HCT116 (cell line): ENCODE data around the gene MTIF3. TPM values are rescaled to one million over a fixed set of nuclear protein-coding genes. Genes with fewer than 3 reads are reported as not detected.

Experiments
- ATAC-seq: fragments of 200-7000 bp; cut with Tn5 transposase; 2 replicates; pipeline ENCODE4 v1.9.1; 2020; ENCODE audit warnings: mild to moderate bottlenecking, moderate library complexity
- BruUV-seq: library from RNA; stranded (reverse); fragments of 400-500 nt; replicated peaks from 2 replicates; lab custom pipeline; 2021; lab: Mats Ljungman, UMichigan
- CTCF ChIA-PET: fragments of 300-600 bp; sonication (Branson Sonifier 250); formaldehyde crosslinking; loops from one replicate; lab custom pipeline; 2021; ENCODE audit warnings: antibody characterized with exemption; lab: Charles Lee
- POLR2A ChIA-PET: fragments of 300-600, 350-600 bp; sonication (Branson Sonifier 250); formaldehyde crosslinking; loops from one replicate; lab custom pipeline; 2021; ENCODE audit warnings: antibody characterized with exemption; lab: Charles Lee
- RAD21 ChIA-PET, 2 experiments: fragments of 300-600 bp; sonication (Branson Sonifier 250); formaldehyde crosslinking; loops; one replicate each; lab custom pipeline; 2023; ENCODE audit warnings: low total read pairs in 2 of 2; ENCODE audit not compliant: uncharacterized antibody in 2 of 2, unreplicated experiment in 2 of 2, low non-redundant PET in 1 of 2; lab: Charles Lee
- DNase-seq: peaks from one replicate; pipeline ENCODE4 v3.0.0-alpha.2; 2010; ENCODE audit warnings: low read depth, low spot score
- H2AFZ ChIP-seq: fragments of 200-600 bp; shearing (Covaris generic), sonication (generic); 2 replicates; pipeline ENCODE4 v1.6.1; 2017; ENCODE audit warnings: low read depth, mixed run types, mixed read lengths, antibody characterized with exemption, low read length; ENCODE audit not compliant: poor library complexity, severe bottlenecking
- H3K27ac ChIP-seq: 2 replicates; pipeline ENCODE4 v1.5.1; 2012; ENCODE audit warnings: low read depth, low read length
- H3K27me3 ChIP-seq: fragments of 200-600 bp; sonication (generic); 2 replicates; pipeline ENCODE4 v1.6.1; 2016; ENCODE audit warnings: mixed run types, low read length, mixed read lengths; ENCODE audit not compliant: insufficient read depth
- H3K36me3 ChIP-seq, 2 experiments: fragments of 200-500 bp in 1 of 2; fragments of 200-600 bp in 1 of 2; sonication (Bioruptor generic) in 1 of 2; sonication (generic) in 1 of 2; 2 replicates each; pipeline versions ENCODE4 v1.5.1 to v1.6.1; 2014 to 2016; ENCODE audit warnings: low read length in 2 of 2, inconsistent platforms in 1 of 2, mixed read lengths in 1 of 2, mixed run types in 1 of 2; ENCODE audit not compliant: insufficient read depth in 2 of 2, control insufficient read depth in 1 of 2
- H3K4me1 ChIP-seq, 2 experiments: fragments of 200-600 bp in 1 of 2; sonication (generic) in 1 of 2; 2 replicates each; pipeline versions ENCODE4 v1.5.1 to v1.6.1; 2012 to 2017; ENCODE audit warnings: low read length in 2 of 2, inconsistent platforms in 1 of 2, mild to moderate bottlenecking in 1 of 2, mixed read lengths in 1 of 2, mixed run types in 1 of 2, moderate library complexity in 1 of 2; ENCODE audit not compliant: insufficient read depth in 2 of 2, control insufficient read depth in 1 of 2
- H3K4me2 ChIP-seq: fragments of 200-600 bp; sonication (generic); 2 replicates; pipeline ENCODE4 v1.6.1; 2017; ENCODE audit warnings: mixed run types, low read length, mixed read lengths
- H3K4me3 ChIP-seq, 2 experiments: fragments of 200-600 bp in 1 of 2; sonication (generic) in 1 of 2; replicated peaks in 1 of 2; 2 replicates each; pipeline ENCODE4 v1.5.1; 2011 to 2016; ENCODE audit warnings: low read length in 2 of 2, control low read depth in 1 of 2, low read depth in 1 of 2, mild to moderate bottlenecking in 1 of 2, mixed read lengths in 1 of 2, mixed run types in 1 of 2
- H3K79me2 ChIP-seq: fragments of 200-600 bp; sonication (generic); 2 replicates; pipeline ENCODE4 v1.6.1; 2017; ENCODE audit warnings: mild to moderate bottlenecking, mixed run types, low read length, moderate library complexity, mixed read lengths; ENCODE audit not compliant: insufficient read depth
- H3K9ac ChIP-seq: fragments of 200-600 bp; sonication (generic); 2 replicates; pipeline ENCODE4 v1.6.1; 2016; ENCODE audit warnings: low read length, mixed read lengths
- H3K9me2 ChIP-seq: fragments of 200-600 bp; sonication (generic), shearing (Covaris generic); 2 replicates; pipeline ENCODE4 v1.6.1; 2017; ENCODE audit warnings: mixed run types, mild to moderate bottlenecking, moderate library complexity; ENCODE audit not compliant: insufficient read depth
- H3K9me3 ChIP-seq, 2 experiments: fragments of 200-500 bp in 1 of 2; fragments of 200-600 bp in 1 of 2; sonication (Bioruptor generic) in 1 of 2; sonication (generic) in 1 of 2; 2 replicates each; pipeline ENCODE4 v1.6.1; 2014 to 2017; ENCODE audit warnings: low read length in 2 of 2, mixed read lengths in 2 of 2, inconsistent platforms in 1 of 2, low read depth in 1 of 2, mild to moderate bottlenecking in 1 of 2, mixed run types in 1 of 2, moderate library complexity in 1 of 2; ENCODE audit not compliant: control insufficient read depth in 1 of 2, insufficient read depth in 1 of 2
- H4K20me1 ChIP-seq: fragments of 200-600 bp; sonication (generic), shearing (Covaris generic); 2 replicates; pipeline ENCODE4 v1.6.1; 2017; ENCODE audit warnings: mixed run types, mild to moderate bottlenecking, moderate library complexity; ENCODE audit not compliant: insufficient read depth
- CBX3 ChIP-seq: IDR thresholded peaks from 2 replicates; pipeline ENCODE4 v1.6.1; 2012; ENCODE audit warnings: low read depth
- CEBPB ChIP-seq: IDR thresholded peaks from 2 replicates; pipeline ENCODE4 v1.6.1; 2012; ENCODE audit warnings: low read depth
- EGR1 ChIP-seq: IDR thresholded peaks from 2 replicates; pipeline ENCODE4 v1.6.1; 2012; ENCODE audit warnings: low read depth
- ELF1 ChIP-seq: IDR thresholded peaks from 2 replicates; pipeline ENCODE4 v1.6.1; 2012; ENCODE audit warnings: low read depth, borderline replicate concordance
- EZH2 ChIP-seq: fragments of 200-600 bp; sonication (generic); IDR thresholded peaks from 2 replicates; pipeline ENCODE4 v1.6.1; 2017; ENCODE audit warnings: antibody characterized with exemption, mixed run types
- POLR2A ChIP-seq: IDR thresholded peaks from 2 replicates; pipeline ENCODE4 v1.7.0; 2011; ENCODE audit warnings: borderline replicate concordance; ENCODE audit not compliant: insufficient read depth, insufficient read length; ENCODE audit errors: extremely low read depth
- POLR2AphosphoS5 ChIP-seq: IDR thresholded peaks from 2 replicates; pipeline ENCODE4 v1.6.1; 2011; ENCODE audit warnings: mild to moderate bottlenecking, low read depth, low read length, moderate library complexity
- RAD21 ChIP-seq: IDR thresholded peaks from 2 replicates; pipeline ENCODE4 v1.6.1; 2012; ENCODE audit warnings: low read depth, mild to moderate bottlenecking
- SIN3A ChIP-seq: IDR thresholded peaks from 2 replicates; pipeline ENCODE4 v1.6.1; 2012; ENCODE audit warnings: low read depth
- SRF ChIP-seq: IDR thresholded peaks from 2 replicates; pipeline ENCODE4 v1.6.1; 2012; ENCODE audit warnings: low read depth
- YY1 ChIP-seq: IDR thresholded peaks from 2 replicates; pipeline ENCODE4 v1.6.1; 2011; ENCODE audit warnings: low read length, low read depth, moderate library complexity, mild to moderate bottlenecking; ENCODE audit not compliant: insufficient replicate concordance; ENCODE audit errors: extremely low read depth
- ZFX ChIP-seq: fragments of 450-650 bp; IDR thresholded peaks from 2 replicates; pipeline ENCODE4 v1.6.1; 2017
- intact Hi-C: fragments of 100-400 bp; cut with micrococcal nuclease; formaldehyde crosslinking; loops from 2 replicates; pipeline ENCODE4 v1.10.0; 2022
- total RNA-seq: library from RNA; stranded (reverse); gene quantifications from one replicate; pipeline ENCODE4 v1.2.1, GENCODE V29; 2021; ENCODE audit not compliant: unreplicated experiment
- TF ChIP-seq, protein P1 (sequence below): IDR thresholded peaks from 2 replicates; pipeline ENCODE4 v1.6.1; 2012
- TF ChIP-seq, protein P2 (sequence below): IDR thresholded peaks from 2 replicates; pipeline ENCODE4 v1.6.1; 2011; ENCODE audit warnings: mild to moderate bottlenecking, low read length, moderate library complexity; ENCODE audit not compliant: insufficient replicate concordance; ENCODE audit errors: extremely low read depth
- TF ChIP-seq, protein P3 (sequence below): IDR thresholded peaks from 2 replicates; pipeline ENCODE4 v1.6.1; 2012
- TF ChIP-seq, protein P4 (sequence below): IDR thresholded peaks from 2 replicates; pipeline ENCODE4 v1.6.1; 2012; ENCODE audit warnings: low read depth

MTIF3 gene
- total RNA-seq, 1 experiment from 2014 or later, result 27.8 TPM

DNA sequence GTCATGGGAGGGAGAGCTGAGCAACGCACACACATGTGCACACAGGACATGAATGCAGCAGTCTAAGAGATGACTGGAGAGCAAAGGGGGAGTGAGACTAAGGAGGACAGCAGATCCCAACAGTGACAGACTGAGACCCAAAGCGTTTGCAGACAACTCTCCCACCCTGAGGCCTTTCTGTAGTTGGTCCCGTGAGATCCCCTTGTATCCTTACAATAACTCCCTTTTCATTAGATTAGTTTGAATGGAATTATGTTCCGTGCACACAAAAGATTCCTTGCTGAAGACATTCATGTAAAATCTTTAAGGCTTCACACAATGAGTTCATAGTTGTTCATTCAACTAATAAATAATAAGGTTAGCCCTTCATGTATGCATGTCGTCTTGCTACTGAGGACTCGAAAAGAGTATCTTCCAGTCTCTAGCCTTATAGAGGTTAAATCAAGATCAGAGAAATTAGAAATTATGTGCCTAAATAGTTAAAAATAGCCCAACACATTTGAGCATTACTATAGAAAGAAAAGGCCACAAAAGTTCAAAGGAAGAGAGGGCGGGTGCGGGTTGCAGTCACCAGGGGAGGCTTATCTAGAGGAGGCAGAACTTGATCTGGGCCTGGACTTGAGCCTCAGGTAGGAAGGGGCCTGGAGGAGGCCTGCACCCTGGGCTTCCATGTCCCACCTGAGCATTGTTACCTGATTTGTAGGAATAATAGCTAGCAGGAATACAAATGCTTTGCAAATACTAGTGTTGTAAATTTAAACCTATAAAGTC, 29.1 kb downstream of the MTIF3 start:
- Histone ChIP-seq H3K9me3 (no peaks in the 10 kb centered on the region), H3K27me3 (no peaks in the 10 kb centered on the region), H3K4me2 (no peak overlapping the region), H3K27ac (no peak overlapping the region), H4K20me1 (no peaks in the 10 kb centered on the region), H3K4me1 (peaks cover 11 to 28% of the 10 kb centered on the region in 2 experiments), H3K9ac (no peak overlapping the region), H3K9me2 (no peaks in the 10 kb centered on the region), H3K36me3 (no peaks in the 10 kb centered on the region), H2AFZ (no peak overlapping the region), H3K79me2 (peaks cover 15% of the 10 kb centered on the region), H3K4me3 (no peak overlapping the region)
- DNase-seq (no peak), ATAC-seq (no peak)
- no TSS peak for BruUV-seq
- POLR2A ChIA-PET, result no interaction called here
- CTCF ChIA-PET, result no interaction called here
- RAD21 ChIA-PET, result no interaction called here
- TF ChIP-seq CEBPB (no peak), POLR2AphosphoS5 (no peak), SIN3A (no peak), CBX3 (no peak), SRF (no peak), RAD21 (no peak), ELF1 (no peak), ZFX (no peak), POLR2A (no peak), YY1 (no peak), EGR1 (no peak), EZH2 (no peak)
- TF ChIP-seq, protein P1, sequence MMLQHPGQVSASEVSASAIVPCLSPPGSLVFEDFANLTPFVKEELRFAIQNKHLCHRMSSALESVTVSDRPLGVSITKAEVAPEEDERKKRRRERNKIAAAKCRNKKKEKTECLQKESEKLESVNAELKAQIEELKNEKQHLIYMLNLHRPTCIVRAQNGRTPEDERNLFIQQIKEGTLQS, result no peak
- TF ChIP-seq, protein P2, sequence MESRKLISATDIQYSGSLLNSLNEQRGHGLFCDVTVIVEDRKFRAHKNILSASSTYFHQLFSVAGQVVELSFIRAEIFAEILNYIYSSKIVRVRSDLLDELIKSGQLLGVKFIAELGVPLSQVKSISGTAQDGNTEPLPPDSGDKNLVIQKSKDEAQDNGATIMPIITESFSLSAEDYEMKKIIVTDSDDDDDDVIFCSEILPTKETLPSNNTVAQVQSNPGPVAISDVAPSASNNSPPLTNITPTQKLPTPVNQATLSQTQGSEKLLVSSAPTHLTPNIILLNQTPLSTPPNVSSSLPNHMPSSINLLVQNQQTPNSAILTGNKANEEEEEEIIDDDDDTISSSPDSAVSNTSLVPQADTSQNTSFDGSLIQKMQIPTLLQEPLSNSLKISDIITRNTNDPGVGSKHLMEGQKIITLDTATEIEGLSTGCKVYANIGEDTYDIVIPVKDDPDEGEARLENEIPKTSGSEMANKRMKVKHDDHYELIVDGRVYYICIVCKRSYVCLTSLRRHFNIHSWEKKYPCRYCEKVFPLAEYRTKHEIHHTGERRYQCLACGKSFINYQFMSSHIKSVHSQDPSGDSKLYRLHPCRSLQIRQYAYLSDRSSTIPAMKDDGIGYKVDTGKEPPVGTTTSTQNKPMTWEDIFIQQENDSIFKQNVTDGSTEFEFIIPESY, result no peak
- TF ChIP-seq, protein P3, sequence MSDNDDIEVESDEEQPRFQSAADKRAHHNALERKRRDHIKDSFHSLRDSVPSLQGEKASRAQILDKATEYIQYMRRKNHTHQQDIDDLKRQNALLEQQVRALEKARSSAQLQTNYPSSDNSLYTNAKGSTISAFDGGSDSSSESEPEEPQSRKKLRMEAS, result no peak
- TF ChIP-seq, protein P4, sequence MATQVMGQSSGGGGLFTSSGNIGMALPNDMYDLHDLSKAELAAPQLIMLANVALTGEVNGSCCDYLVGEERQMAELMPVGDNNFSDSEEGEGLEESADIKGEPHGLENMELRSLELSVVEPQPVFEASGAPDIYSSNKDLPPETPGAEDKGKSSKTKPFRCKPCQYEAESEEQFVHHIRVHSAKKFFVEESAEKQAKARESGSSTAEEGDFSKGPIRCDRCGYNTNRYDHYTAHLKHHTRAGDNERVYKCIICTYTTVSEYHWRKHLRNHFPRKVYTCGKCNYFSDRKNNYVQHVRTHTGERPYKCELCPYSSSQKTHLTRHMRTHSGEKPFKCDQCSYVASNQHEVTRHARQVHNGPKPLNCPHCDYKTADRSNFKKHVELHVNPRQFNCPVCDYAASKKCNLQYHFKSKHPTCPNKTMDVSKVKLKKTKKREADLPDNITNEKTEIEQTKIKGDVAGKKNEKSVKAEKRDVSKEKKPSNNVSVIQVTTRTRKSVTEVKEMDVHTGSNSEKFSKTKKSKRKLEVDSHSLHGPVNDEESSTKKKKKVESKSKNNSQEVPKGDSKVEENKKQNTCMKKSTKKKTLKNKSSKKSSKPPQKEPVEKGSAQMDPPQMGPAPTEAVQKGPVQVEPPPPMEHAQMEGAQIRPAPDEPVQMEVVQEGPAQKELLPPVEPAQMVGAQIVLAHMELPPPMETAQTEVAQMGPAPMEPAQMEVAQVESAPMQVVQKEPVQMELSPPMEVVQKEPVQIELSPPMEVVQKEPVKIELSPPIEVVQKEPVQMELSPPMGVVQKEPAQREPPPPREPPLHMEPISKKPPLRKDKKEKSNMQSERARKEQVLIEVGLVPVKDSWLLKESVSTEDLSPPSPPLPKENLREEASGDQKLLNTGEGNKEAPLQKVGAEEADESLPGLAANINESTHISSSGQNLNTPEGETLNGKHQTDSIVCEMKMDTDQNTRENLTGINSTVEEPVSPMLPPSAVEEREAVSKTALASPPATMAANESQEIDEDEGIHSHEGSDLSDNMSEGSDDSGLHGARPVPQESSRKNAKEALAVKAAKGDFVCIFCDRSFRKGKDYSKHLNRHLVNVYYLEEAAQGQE, result no peak
- intact Hi-C loops, result no loop called here
